ENCODE measurements around the gene STAT4.

GRCh38 chr2:191019376-191019775, 131.4 kb downstream of the STAT4 start:
- TF ChIP-seq, protein P1, sequence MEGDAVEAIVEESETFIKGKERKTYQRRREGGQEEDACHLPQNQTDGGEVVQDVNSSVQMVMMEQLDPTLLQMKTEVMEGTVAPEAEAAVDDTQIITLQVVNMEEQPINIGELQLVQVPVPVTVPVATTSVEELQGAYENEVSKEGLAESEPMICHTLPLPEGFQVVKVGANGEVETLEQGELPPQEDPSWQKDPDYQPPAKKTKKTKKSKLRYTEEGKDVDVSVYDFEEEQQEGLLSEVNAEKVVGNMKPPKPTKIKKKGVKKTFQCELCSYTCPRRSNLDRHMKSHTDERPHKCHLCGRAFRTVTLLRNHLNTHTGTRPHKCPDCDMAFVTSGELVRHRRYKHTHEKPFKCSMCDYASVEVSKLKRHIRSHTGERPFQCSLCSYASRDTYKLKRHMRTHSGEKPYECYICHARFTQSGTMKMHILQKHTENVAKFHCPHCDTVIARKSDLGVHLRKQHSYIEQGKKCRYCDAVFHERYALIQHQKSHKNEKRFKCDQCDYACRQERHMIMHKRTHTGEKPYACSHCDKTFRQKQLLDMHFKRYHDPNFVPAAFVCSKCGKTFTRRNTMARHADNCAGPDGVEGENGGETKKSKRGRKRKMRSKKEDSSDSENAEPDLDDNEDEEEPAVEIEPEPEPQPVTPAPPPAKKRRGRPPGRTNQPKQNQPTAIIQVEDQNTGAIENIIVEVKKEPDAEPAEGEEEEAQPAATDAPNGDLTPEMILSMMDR (IDR thresholded peaks at IDR 0.05; ENCODE audit: low read depth, low read length, missing input control): no peak
- TF ChIP-seq, protein P2, sequence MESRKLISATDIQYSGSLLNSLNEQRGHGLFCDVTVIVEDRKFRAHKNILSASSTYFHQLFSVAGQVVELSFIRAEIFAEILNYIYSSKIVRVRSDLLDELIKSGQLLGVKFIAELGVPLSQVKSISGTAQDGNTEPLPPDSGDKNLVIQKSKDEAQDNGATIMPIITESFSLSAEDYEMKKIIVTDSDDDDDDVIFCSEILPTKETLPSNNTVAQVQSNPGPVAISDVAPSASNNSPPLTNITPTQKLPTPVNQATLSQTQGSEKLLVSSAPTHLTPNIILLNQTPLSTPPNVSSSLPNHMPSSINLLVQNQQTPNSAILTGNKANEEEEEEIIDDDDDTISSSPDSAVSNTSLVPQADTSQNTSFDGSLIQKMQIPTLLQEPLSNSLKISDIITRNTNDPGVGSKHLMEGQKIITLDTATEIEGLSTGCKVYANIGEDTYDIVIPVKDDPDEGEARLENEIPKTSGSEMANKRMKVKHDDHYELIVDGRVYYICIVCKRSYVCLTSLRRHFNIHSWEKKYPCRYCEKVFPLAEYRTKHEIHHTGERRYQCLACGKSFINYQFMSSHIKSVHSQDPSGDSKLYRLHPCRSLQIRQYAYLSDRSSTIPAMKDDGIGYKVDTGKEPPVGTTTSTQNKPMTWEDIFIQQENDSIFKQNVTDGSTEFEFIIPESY (IDR thresholded peaks at IDR 0.05): no peak
- TF ChIP-seq RAD21 (IDR thresholded peaks at IDR 0.05) (no peak), GABPA (IDR thresholded peaks at IDR 0.05 in 1 of 2, conservative IDR thresholded peaks at IDR 0.05 in 1 of 2) (no peak), HNF4A (conservative IDR thresholded peaks at IDR 0.05) (no peak), FOXA1 (IDR thresholded peaks at IDR 0.05) (no peak), REST (IDR thresholded peaks at IDR 0.05) (no peak), SP1 (IDR thresholded peaks at IDR 0.05) (no peak), YY1 (IDR thresholded peaks at IDR 0.05) (no peak), RXRA (IDR thresholded peaks at IDR 0.05) (no peak)
- TF ChIP-seq, protein P3, sequence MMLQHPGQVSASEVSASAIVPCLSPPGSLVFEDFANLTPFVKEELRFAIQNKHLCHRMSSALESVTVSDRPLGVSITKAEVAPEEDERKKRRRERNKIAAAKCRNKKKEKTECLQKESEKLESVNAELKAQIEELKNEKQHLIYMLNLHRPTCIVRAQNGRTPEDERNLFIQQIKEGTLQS (IDR thresholded peaks at IDR 0.05): no peak

Measured in liver (tissue), 3 donors.